HepG2 (cell line): ENCODE data around the gene COL18A1. TPM values are rescaled to one million over a fixed set of nuclear protein-coding genes. Genes with fewer than 3 reads are reported as not detected.
A peak's percentile ranks its signal among the peaks of the same experiment; 100 is the strongest.

ENCODE experiments used
- ATAC-seq: fragments of 200-7000 bp; cut with Tn5 transposase; 3 replicates; pipeline ENCODE4 v1.9.1; 2020; ENCODE audit warnings: mild to moderate bottlenecking, moderate library complexity
- BruUV-seq: library from RNA; stranded (reverse); fragments of 400-500 nt; replicated peaks from 2 replicates; lab custom pipeline; 2021; lab: Mats Ljungman, UMichigan
- CTCF ChIA-PET: fragments of 300-600 bp; formaldehyde crosslinking; extraction: SDS; loops from one replicate; lab custom pipeline; 2021; ENCODE audit warnings: low total read pairs, inconsistent platforms, low intra/inter-chr PET ratio; lab: Yijun Ruan, JAX
- POLR2A ChIA-PET: fragments of 350-600 bp; sonication (Branson Sonifier 250); formaldehyde crosslinking; loops from one replicate; lab custom pipeline; 2020; ENCODE audit warnings: antibody characterized with exemption, inconsistent platforms; lab: Yijun Ruan, JAX
- DNase-seq: peaks from one replicate; pipeline ENCODE4 v3.0.0-alpha.2; 2015; ENCODE audit warnings: low spot score
- FAIRE-seq: peaks from 3 replicates; lab custom pipeline; 2011; peaks lifted over from hg19 to GRCh38; lab: Jason Lieb, UNC
- H2AFZ ChIP-seq: one replicate; pipeline ENCODE4 v1.6.1; 2011; ENCODE audit warnings: low read length, inconsistent platforms
- H3K27ac ChIP-seq: fragments of 300-600 bp; 3 replicates; pipeline ENCODE4 v1.8.0; 2011; ENCODE audit warnings: mixed run types, mild to moderate bottlenecking, mixed read lengths, low read length, inconsistent platforms; ENCODE audit not compliant: insufficient read depth; ENCODE audit errors: extremely low read length
- H3K27me3 ChIP-seq, 2 experiments: fragments of 200-600 bp in 1 of 2; 2 replicates in 1 of 2; 3 replicates in 1 of 2; pipeline versions ENCODE4 v1.6.0 to v1.8.0; 2011; ENCODE audit warnings: low read length in 2 of 2, mild to moderate bottlenecking in 2 of 2, moderate library complexity in 2 of 2, inconsistent platforms in 1 of 2; ENCODE audit not compliant: insufficient read depth in 2 of 2, control insufficient read depth in 1 of 2
- H3K36me3 ChIP-seq, 2 experiments: fragments of 200-600 bp in 1 of 2; replicated peaks in 1 of 2; 2 replicates in 1 of 2; 3 replicates in 1 of 2; pipeline versions ENCODE4 v1.5.1 to v1.8.0; 2011; ENCODE audit warnings: low read length in 2 of 2, inconsistent platforms in 1 of 2; ENCODE audit not compliant: insufficient read depth in 2 of 2, control insufficient read depth in 1 of 2
- H3K4me1 ChIP-seq: 2 replicates; pipeline ENCODE4 v1.5.1; 2012; ENCODE audit warnings: low read length, inconsistent platforms; ENCODE audit not compliant: insufficient read depth
- H3K4me2 ChIP-seq: 2 replicates; pipeline ENCODE4 v1.6.0; 2011; ENCODE audit warnings: low read depth, low read length, inconsistent platforms
- H3K4me3 ChIP-seq, 3 experiments: fragments of 200-600 bp in 1 of 3; sonication (generic), shearing (Covaris generic) in 1 of 3; replicated peaks in 1 of 3; 2 replicates each; pipeline ENCODE4 v1.5.1; 2011 to 2016; ENCODE audit warnings: low read length in 3 of 3, inconsistent platforms in 2 of 3, low read depth in 2 of 3, mild to moderate bottlenecking in 2 of 3, control low read depth in 1 of 3, mixed read lengths in 1 of 3; ENCODE audit not compliant: insufficient read depth in 1 of 3
- H3K79me2 ChIP-seq: one replicate; pipeline ENCODE4 v1.6.1; 2011; ENCODE audit warnings: low read length, inconsistent platforms; ENCODE audit not compliant: insufficient read depth
- H3K9ac ChIP-seq: 2 replicates; pipeline ENCODE4 v1.6.0; 2011; ENCODE audit warnings: mild to moderate bottlenecking, low read depth, low read length, inconsistent platforms; ENCODE audit not compliant: insufficient read depth
- H3K9me3 ChIP-seq: 2 replicates; pipeline ENCODE4 v1.5.1; 2012; ENCODE audit warnings: mild to moderate bottlenecking, low read length
- H4K20me1 ChIP-seq: 2 replicates; pipeline ENCODE4 v1.6.0; 2011; ENCODE audit warnings: inconsistent platforms, mild to moderate bottlenecking, low read length, moderate library complexity; ENCODE audit not compliant: insufficient read depth
- HHEX ChIP-seq: IDR thresholded peaks from 2 replicates; pipeline ENCODE4 v1.6.1; 2016; ENCODE audit warnings: control low read depth
- MED1 ChIP-seq: sonication (generic); formaldehyde crosslinking; IDR thresholded peaks from 2 replicates; pipeline ENCODE4 v1.4.0; 2020; ENCODE audit warnings: missing genetic modification reagents
- MXI1 ChIP-seq: IDR thresholded peaks from 3 replicates; pipeline ENCODE4 v1.6.1; 2012; ENCODE audit warnings: low read depth, low read length, inconsistent platforms, borderline replicate concordance
- REL ChIP-seq: sonication (generic); formaldehyde crosslinking; conservative IDR thresholded peaks from 2 replicates; pipeline ENCODE4 v1.8.0; 2022; ENCODE audit warnings: mild to moderate bottlenecking, missing genetic modification reagents, moderate library complexity
- ZSCAN30 ChIP-seq: sonication (generic); formaldehyde crosslinking; IDR thresholded peaks from 2 replicates; pipeline ENCODE4 v1.5.0; 2020; ENCODE audit warnings: mild to moderate bottlenecking, missing genetic modification reagents
- WGBS: methylation state at CpG from one replicate; pipeline ENCODE4 v1.1.6; 2017; ENCODE audit warnings: low lambda C conversion rate; 5-methylcytosine and 5-hydroxymethylcytosine counted together
- in situ Hi-C: cut with HindIII; loops from 2 replicates; pipeline ENCODE4 v1.10.0; 2017; ENCODE audit warnings: low pct_unique_long_range_greater_than_20kb; ENCODE audit not compliant: extremely low pct_ligation_motif_present
- intact Hi-C: fragments of 100-400 bp; cut with micrococcal nuclease; formaldehyde crosslinking; loops from one replicate; pipeline ENCODE4 v1.10.0; 2022; ENCODE audit not compliant: unreplicated experiment
- polyA plus RNA-seq, 8 experiments: library from polyadenylated mRNA; depleted of rRNA in 3 of 8; stranded (reverse) in 7 of 8; unstranded in 1 of 8; fragments of >200 nt; fragmentation: Illumina TruSeq in 4 of 8; extraction: Trizol in 4 of 8; gene quantifications; 2 replicates each; pipeline versions ENCODE4 v1.2.1 to v1.2.3, GENCODE V29; 2011 to 2016; ENCODE audit warnings: low read depth in 4 of 8, missing spikeins in 1 of 8, mixed read lengths in 1 of 8; ENCODE audit not compliant: insufficient read depth in 1 of 8
- total RNA-seq, 5 experiments: library from RNA; depleted of rRNA; stranded (reverse); fragments of >200 nt; fragmentation: Illumina TruSeq; extraction: Trizol; gene quantifications; 2 replicates each; pipeline ENCODE4 v1.2.3, GENCODE V29; 2016; ENCODE audit warnings: low read depth in 1 of 5

The COL18A1 gene
- total and polyA plus RNA-seq, 2 of the 13 experiments (the other 11 are each of a cell fraction or from before 2014, with no cell fraction given), result 79.0 to 102 TPM

- no peak for FAIRE-seq
These were observed 139.7 kb downstream of the COL18A1 start for GRCh38 chr21:45544449-45545235.

GRCh38 chr21:45545236-45545570, 140.2 kb downstream of the COL18A1 start:
- CTCF ChIA-PET, result no interaction called here

More at GRCh38 chr21:45544449-45545235, 139.7 kb downstream of the COL18A1 start:
- TF ChIP-seq MED1 (CRISPR knock-in tag), result no peak
- no peak for TF ChIP-seq REL (CRISPR knock-in tag)
- no peak for TF ChIP-seq ZSCAN30 (CRISPR knock-in tag)
- no peak for TF ChIP-seq MXI1
- 67% methylated on average over 10 of the region's 18 CpGs for WGBS
- POLR2A ChIA-PET, result interaction anchor here (1.2 to 2.4 kb wide), 2 partner anchors 11 to 19 kb away, joined by 5 to 15 read pairs; no protein-coding TSS in a partner anchor
- H3K36me3 ChIP-seq, result no peaks in the 10 kb centered on the region
- H3K4me1 ChIP-seq, result peaks cover 62% of the 10 kb centered on the region
- no peaks in the 10 kb centered on the region for H3K9me3 ChIP-seq
- DNase-seq (no peak), ATAC-seq (no peak)
- H2AFZ ChIP-seq, result no peak overlapping the region
- peaks cover 21% of the 10 kb centered on the region for H3K79me2 ChIP-seq
- peak overlapping the region; percentile 68 for H3K4me2 ChIP-seq
- no peak overlapping the region for H3K27ac ChIP-seq
- H3K9ac ChIP-seq, result no peak overlapping the region
- intact Hi-C loops, result no loop called here
- peaks cover 3 to 35% of the 10 kb centered on the region in 2 experiments; a peak in 4 of 5 replicates for H3K27me3 ChIP-seq
- peak overlapping the region in 1 of 3 experiments; percentile 80; a peak in 2 of 6 replicates for H3K4me3 ChIP-seq
- BruUV-seq, result no TSS peak
- CTCF ChIA-PET, result no interaction called here
- no peaks in the 10 kb centered on the region for H4K20me1 ChIP-seq
- in situ Hi-C loops, result no loop called here

More at GRCh38 chr21:45545236-45545570, 140.2 kb downstream of the COL18A1 start:
- no peak for TF ChIP-seq HHEX (CRISPR knock-in tag)
- TF ChIP-seq, all 625 proteins: peak for 0
- Histone ChIP-seq H3K79me2 (peaks cover 16% of the 10 kb centered on the region), H3K27ac (no peak overlapping the region), H3K9me3 (no peaks in the 10 kb centered on the region), H3K4me1 (peaks cover 57% of the 10 kb centered on the region), H3K36me3 (no peaks in the 10 kb centered on the region), H3K27me3 (peaks cover 6 to 40% of the 10 kb centered on the region in 2 experiments; a peak in 4 of 5 replicates), H3K4me3 (no peak overlapping the region), H4K20me1 (no peaks in the 10 kb centered on the region), H3K4me2 (no peak overlapping the region), H2AFZ (no peak overlapping the region), H3K9ac (no peak overlapping the region)
- DNase-seq (no peak), ATAC-seq (no peak), FAIRE-seq (no peak)
- no TSS peak for BruUV-seq
- in situ Hi-C loops, result no loop called here
- intact Hi-C loops, result no loop called here
- 88% methylated on average over 5 of the region's 6 CpGs for WGBS
- POLR2A ChIA-PET, result no interaction called here
